Measurements from ENCODE around the gene SFPQ. TPM values are rescaled to one million over a fixed set of nuclear protein-coding genes. Genes with fewer than 3 reads are reported as not detected.
"Not testable (repeated sequence)": the region's sequence is repeated elsewhere in the genome, so short reads cannot be mapped to it uniquely, and the experiment has no call there.

SFPQ gene
- total RNA-seq, 1 experiment from 2014 or later, result 285 TPM

DNA sequence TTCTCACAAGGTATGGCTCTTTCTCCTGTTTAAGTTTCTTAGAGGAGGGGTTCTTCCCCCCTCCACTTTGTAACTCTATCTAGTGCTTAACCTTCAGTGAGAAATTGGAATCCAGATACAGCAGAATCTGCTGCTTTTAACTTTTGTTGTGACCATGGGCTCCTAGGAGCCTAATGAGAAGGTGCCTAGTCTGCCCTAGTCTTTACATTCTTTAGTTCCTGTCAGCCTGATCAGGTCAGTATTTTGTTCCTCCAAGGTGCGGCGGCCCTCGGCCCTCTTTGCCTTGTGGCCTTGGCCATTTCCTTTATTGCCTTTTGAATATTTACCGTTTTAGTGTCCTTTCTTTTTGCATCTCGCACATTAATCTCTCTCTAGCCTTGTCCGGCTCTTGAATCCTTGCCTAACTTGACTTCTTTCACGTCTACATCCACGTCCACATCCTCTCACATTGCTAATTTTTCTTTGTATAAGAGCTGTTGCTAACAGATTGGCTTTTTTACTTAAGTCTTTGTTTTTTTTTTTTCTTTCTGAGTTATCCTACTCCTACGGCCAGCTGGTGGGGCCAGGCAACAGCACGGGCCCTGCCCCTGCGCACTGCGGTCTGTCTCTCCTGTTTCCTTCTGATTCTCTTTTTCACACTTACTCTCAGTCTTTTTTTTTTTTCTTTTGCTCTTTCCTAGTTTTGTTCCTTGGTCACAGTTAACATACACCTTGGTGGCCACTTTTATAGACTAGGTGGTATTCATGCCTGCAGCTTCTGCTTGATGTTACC is 49.0 kb downstream of the SFPQ start:
- Mint-ChIP-seq H3K4me1 (ENCODE audit: low read depth, unreplicated experiment) (no peaks in the 10 kb centered on the region), H3K27me3 (ENCODE audit: insufficient read depth, unreplicated experiment) (no peaks in the 10 kb centered on the region), H3K36me3 (ENCODE audit: insufficient read depth, unreplicated experiment) (no peaks in the 10 kb centered on the region), H3K27ac (ENCODE audit: unreplicated experiment) (no peak overlapping the region), H3K9me3 (ENCODE audit: unreplicated experiment) (no peaks in the 10 kb centered on the region), H3K4me3 (ENCODE audit: unreplicated experiment) (no peak overlapping the region)
- no peak overlapping the region for H3K4me3 ChIP-seq (ENCODE audit: low read depth, low read length)
- no peaks in the 10 kb centered on the region for H3K27me3 ChIP-seq (replicated peaks; ENCODE audit: control insufficient read depth, insufficient read depth, low read length)
- CTCF ChIA-PET, result no interaction called here
- H3K4me1 ChIP-seq, result no peaks in the 10 kb centered on the region
- BruUV-seq (replicated peaks), result no TSS peak
- H3K36me3 ChIP-seq (ENCODE audit: control insufficient read depth, insufficient read depth, low read length), result no peaks in the 10 kb centered on the region
- no peak for DNase-seq
- POLR2A ChIA-PET, result no interaction called here
- TF ChIP-seq, protein P1, sequence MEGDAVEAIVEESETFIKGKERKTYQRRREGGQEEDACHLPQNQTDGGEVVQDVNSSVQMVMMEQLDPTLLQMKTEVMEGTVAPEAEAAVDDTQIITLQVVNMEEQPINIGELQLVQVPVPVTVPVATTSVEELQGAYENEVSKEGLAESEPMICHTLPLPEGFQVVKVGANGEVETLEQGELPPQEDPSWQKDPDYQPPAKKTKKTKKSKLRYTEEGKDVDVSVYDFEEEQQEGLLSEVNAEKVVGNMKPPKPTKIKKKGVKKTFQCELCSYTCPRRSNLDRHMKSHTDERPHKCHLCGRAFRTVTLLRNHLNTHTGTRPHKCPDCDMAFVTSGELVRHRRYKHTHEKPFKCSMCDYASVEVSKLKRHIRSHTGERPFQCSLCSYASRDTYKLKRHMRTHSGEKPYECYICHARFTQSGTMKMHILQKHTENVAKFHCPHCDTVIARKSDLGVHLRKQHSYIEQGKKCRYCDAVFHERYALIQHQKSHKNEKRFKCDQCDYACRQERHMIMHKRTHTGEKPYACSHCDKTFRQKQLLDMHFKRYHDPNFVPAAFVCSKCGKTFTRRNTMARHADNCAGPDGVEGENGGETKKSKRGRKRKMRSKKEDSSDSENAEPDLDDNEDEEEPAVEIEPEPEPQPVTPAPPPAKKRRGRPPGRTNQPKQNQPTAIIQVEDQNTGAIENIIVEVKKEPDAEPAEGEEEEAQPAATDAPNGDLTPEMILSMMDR (IDR thresholded peaks at IDR 0.05; ENCODE audit: insufficient read depth in 1 of 2, low read depth in 1 of 2, low read length in 1 of 2, severe bottlenecking in 1 of 2, unreplicated experiment in 1 of 2), result no peak
- no peaks in the 10 kb centered on the region for H3K9me3 ChIP-seq
- intact Hi-C loops (cut with micrococcal nuclease; ENCODE audit: unreplicated experiment), result no loop called here

- intact Hi-C loops (cut with micrococcal nuclease; ENCODE audit: unreplicated experiment); POLR2A ChIA-PET; H3K4me1 Mint-ChIP-seq (ENCODE audit: low read depth, unreplicated experiment); H3K4me3 Mint-ChIP-seq (ENCODE audit: unreplicated experiment); H3K27me3 Mint-ChIP-seq (ENCODE audit: insufficient read depth, unreplicated experiment); BruUV-seq (replicated peaks); DNase-seq; H3K4me3 ChIP-seq (ENCODE audit: low read depth, low read length); H3K9me3 Mint-ChIP-seq (ENCODE audit: unreplicated experiment); H3K4me1 ChIP-seq; H3K27me3 ChIP-seq (replicated peaks; ENCODE audit: control insufficient read depth, insufficient read depth, low read length); H3K36me3 Mint-ChIP-seq (ENCODE audit: insufficient read depth, unreplicated experiment); H3K27ac Mint-ChIP-seq (ENCODE audit: unreplicated experiment); CTCF ChIA-PET; H3K9me3 ChIP-seq; H3K36me3 ChIP-seq (ENCODE audit: control insufficient read depth, insufficient read depth, low read length): not testable (repeated sequence)
Observed at GRCh38 chr1:35142728-35143127, 50.2 kb downstream of the SFPQ start.

- BruUV-seq (replicated peaks); CTCF ChIA-PET: not testable (repeated sequence)
Observed at GRCh38 chr1:35142294-35142693, 50.7 kb downstream of the SFPQ start.

GRCh38 chr1:35137590-35137989 is 55.4 kb downstream of the SFPQ start:
- BruUV-seq (replicated peaks); H3K27ac Mint-ChIP-seq (ENCODE audit: unreplicated experiment); H3K9me3 Mint-ChIP-seq (ENCODE audit: unreplicated experiment); H3K9me3 ChIP-seq; POLR2A ChIA-PET; intact Hi-C loops (cut with micrococcal nuclease; ENCODE audit: unreplicated experiment); H3K4me1 ChIP-seq; H3K4me3 ChIP-seq (ENCODE audit: low read depth, low read length); H3K36me3 ChIP-seq (ENCODE audit: control insufficient read depth, insufficient read depth, low read length); CTCF ChIA-PET; H3K36me3 Mint-ChIP-seq (ENCODE audit: insufficient read depth, unreplicated experiment); H3K4me1 Mint-ChIP-seq (ENCODE audit: low read depth, unreplicated experiment); H3K27me3 Mint-ChIP-seq (ENCODE audit: insufficient read depth, unreplicated experiment); H3K27me3 ChIP-seq (replicated peaks; ENCODE audit: control insufficient read depth, insufficient read depth, low read length); H3K4me3 Mint-ChIP-seq (ENCODE audit: unreplicated experiment); DNase-seq: not testable (repeated sequence)

More at GRCh38 chr1:35142294-35142693, 50.7 kb downstream of the SFPQ start:
- DNase-seq; POLR2A ChIA-PET; H3K4me3 Mint-ChIP-seq (ENCODE audit: unreplicated experiment); H3K9me3 ChIP-seq; H3K27me3 Mint-ChIP-seq (ENCODE audit: insufficient read depth, unreplicated experiment); H3K9me3 Mint-ChIP-seq (ENCODE audit: unreplicated experiment); H3K27ac Mint-ChIP-seq (ENCODE audit: unreplicated experiment); H3K4me1 Mint-ChIP-seq (ENCODE audit: low read depth, unreplicated experiment); H3K27me3 ChIP-seq (replicated peaks; ENCODE audit: control insufficient read depth, insufficient read depth, low read length); H3K36me3 Mint-ChIP-seq (ENCODE audit: insufficient read depth, unreplicated experiment); H3K4me1 ChIP-seq; H3K36me3 ChIP-seq (ENCODE audit: control insufficient read depth, insufficient read depth, low read length); intact Hi-C loops (cut with micrococcal nuclease; ENCODE audit: unreplicated experiment); H3K4me3 ChIP-seq (ENCODE audit: low read depth, low read length): not testable (repeated sequence)
